Neural crest cell (in vitro differentiated cells): Measurements from ENCODE around the gene HAUS1. TPM values are rescaled to one million over a fixed set of nuclear protein-coding genes. Genes with fewer than 3 reads are reported as not detected.

Experiments used
- DNase-seq: peaks from one replicate; pipeline ENCODE4 v3.0.0; 2021; ENCODE audit warnings: low read depth, mixed read lengths, low spot score
- H3K27ac Mint-ChIP-seq: one replicate; pipeline ENCODE4 v1.8.0; 2021; ENCODE audit warnings: mild to moderate bottlenecking, mixed read lengths; ENCODE audit not compliant: unreplicated experiment
- H3K27me3 Mint-ChIP-seq: 2 replicates; pipeline ENCODE4 v1.8.0; 2021; ENCODE audit warnings: low read depth, mild to moderate bottlenecking, mixed read lengths
- H3K36me3 Mint-ChIP-seq: 2 replicates; pipeline ENCODE4 v1.8.0; 2021; ENCODE audit warnings: low read depth, mild to moderate bottlenecking, mixed read lengths
- H3K4me1 Mint-ChIP-seq: 2 replicates; pipeline ENCODE4 v1.8.0; 2021; ENCODE audit warnings: mixed read lengths
- H3K4me3 Mint-ChIP-seq: one replicate; pipeline ENCODE4 v1.8.0; 2021; ENCODE audit warnings: mild to moderate bottlenecking, mixed read lengths
- H3K9me3 Mint-ChIP-seq: 2 replicates; pipeline ENCODE4 v1.8.0; 2021; ENCODE audit warnings: mixed read lengths
- CTCF ChIP-seq: fragments of 200-600 bp; sonication (generic); conservative IDR thresholded peaks from 2 replicates; pipeline ENCODE4 v1.5.0; 2021; ENCODE audit warnings: antibody characterized with exemption, mild to moderate bottlenecking
- total RNA-seq: library from RNA; stranded (reverse); gene quantifications from 2 replicates; pipeline ENCODE4 v1.2.1, GENCODE V29; 2021

The HAUS1 gene
- total RNA-seq, 1 donor from 2014 or later, result 94.9 TPM

GRCh38 chr18:46173393-46174341, 69.5 kb downstream of the HAUS1 start:
- peak overlapping the region; percentile 100 for H3K27ac Mint-ChIP-seq
- H3K4me3 Mint-ChIP-seq, result peak overlapping the region; percentile 100
- peaks cover 2% of the 10 kb centered on the region for H3K36me3 Mint-ChIP-seq
- peaks cover 2% of the 10 kb centered on the region for H3K27me3 Mint-ChIP-seq
- TF ChIP-seq CTCF, result peak; percentile 84
- H3K4me1 Mint-ChIP-seq, result peaks cover 40% of the 10 kb centered on the region
- no peaks in the 10 kb centered on the region for H3K9me3 Mint-ChIP-seq
- peak; percentile 97 for DNase-seq

- H3K9me3 Mint-ChIP-seq, result no peaks in the 10 kb centered on the region
- H3K36me3 Mint-ChIP-seq, result peaks cover 2% of the 10 kb centered on the region
- DNase-seq, result no peak
- TF ChIP-seq CTCF, result no peak
- peaks cover 35% of the 10 kb centered on the region for H3K4me1 Mint-ChIP-seq
- H3K27me3 Mint-ChIP-seq, result peaks cover 2% of the 10 kb centered on the region
- peak overlapping the region; percentile 100 for H3K4me3 Mint-ChIP-seq
- H3K27ac Mint-ChIP-seq, result no peak overlapping the region
Measured at GRCh38 chr18:46174342-46175041, 70.3 kb downstream of the HAUS1 start.

- Mint-ChIP-seq H3K4me3 (peak overlapping the region; percentile 100), H3K9me3 (no peaks in the 10 kb centered on the region), H3K36me3 (peaks cover 2% of the 10 kb centered on the region), H3K27me3 (peaks cover 2% of the 10 kb centered on the region), H3K4me1 (peaks cover 31% of the 10 kb centered on the region), H3K27ac (no peak overlapping the region)
- TF ChIP-seq CTCF, result no peak
- no peak for DNase-seq
Measured at GRCh38 chr18:46176001-46176400, 71.8 kb downstream of the HAUS1 start.

Other genes with a start within 250 kb of the HAUS1 start
- 15.4 and 20.5 TPM in 2 replicates for gene EPG5, start 137.1 kb upstream of the HAUS1 start, total RNA-seq
- gene PSTPIP2, start 32.1 kb upstream of the HAUS1 start, total RNA-seq, result 7.0 and 7.1 TPM in 2 replicates
- gene ATP5F1A, start 6.1 kb upstream of the HAUS1 start, total RNA-seq, result 508 and 524 TPM in 2 replicates